GM19035 (cell line): Measurements from ENCODE around the gene ZFP37.
"Not testable (repeated sequence)": the region's sequence is repeated elsewhere in the genome, so short reads cannot be mapped to it uniquely, and the experiment has no call there.

Experiments
- ATAC-seq: cut with Tn5 transposase; IDR thresholded peaks from one replicate; pipeline ENCODE4 v1.9.1; 2021; ENCODE audit not compliant: unreplicated experiment

ZFP37 gene

GRCh38 chr9:113056191-113057106 lies at the start of gene ZFP37:
ZFP37 (minus strand) TSS chr9:113056724; CDS start chr9:113056688, 36 bp downstream.
- peak; percentile 95 for ATAC-seq

GRCh38 chr9:113105345-113105744 lies 48.8 kb upstream of the ZFP37 start:
- ATAC-seq = not testable (repeated sequence)

GRCh38 chr9:113095561-113095960 lies 39.0 kb upstream of the ZFP37 start:
- no peak for ATAC-seq

GRCh38 chr9:113089924-113090323 lies 33.4 kb upstream of the ZFP37 start:
- ATAC-seq = not testable (repeated sequence)

GRCh38 chr9:113089143-113089505 lies 32.6 kb upstream of the ZFP37 start:
- ATAC-seq = not testable (repeated sequence)

GRCh38 chr9:113088456-113089142 lies 32.1 kb upstream of the ZFP37 start:
- not testable (repeated sequence) for ATAC-seq

GRCh38 chr9:113062932-113063310 lies 6.4 kb upstream of the ZFP37 start:
- ATAC-seq = not testable (repeated sequence)

GRCh38 chr9:113062256-113062931 lies 5.9 kb upstream of the ZFP37 start:
- ATAC-seq = not testable (repeated sequence)

- not testable (repeated sequence) for ATAC-seq
These were observed 4.7 kb upstream of the ZFP37 start for GRCh38 chr9:113061072-113061850.

- ATAC-seq = not testable (repeated sequence)
These were observed 3.2 kb upstream of the ZFP37 start for GRCh38 chr9:113059581-113060284.

- no peak for ATAC-seq
These were observed 669 bp upstream of the ZFP37 start for GRCh38 chr9:113057193-113057592.

- ATAC-seq = no peak
These were observed 13.5 kb downstream of the ZFP37 start for GRCh38 chr9:113042884-113043657.

GRCh38 chr9:113026200-113026599 lies 30.3 kb downstream of the ZFP37 start:
- ATAC-seq = no peak

- ATAC-seq = no peak
These were observed 38.3 kb downstream of the ZFP37 start for GRCh38 chr9:113018247-113018646.

- ATAC-seq = no peak
These were observed 44.0 kb downstream of the ZFP37 start for GRCh38 chr9:113012492-113012891.

GRCh38 chr9:113011911-113012381 lies 44.6 kb downstream of the ZFP37 start, which contains the start of gene ZNF883:
ZNF883 (minus strand) TSS chr9:113012192.
- ATAC-seq = no peak

GRCh38 chr9:113005777-113006176 lies 50.7 kb downstream of the ZFP37 start:
- ATAC-seq = no peak

- no peak for ATAC-seq
These were observed 59.1 kb downstream of the ZFP37 start for GRCh38 chr9:112997236-112997941.
